PFSK-1 (cell line): ENCODE measurements around the gene USPL1.

Source experiments
- POLR2AphosphoS5 ChIP-seq: IDR thresholded peaks from 2 replicates; pipeline ENCODE4 v1.6.1; 2012; ENCODE audit warnings: low read depth, mild to moderate bottlenecking, control low read depth, low read length, moderate library complexity
- TAF1 ChIP-seq: IDR thresholded peaks from 2 replicates; pipeline ENCODE4 v1.6.1; 2012; ENCODE audit warnings: low read length, control low read depth, borderline replicate concordance; ENCODE audit not compliant: insufficient read depth
- TF ChIP-seq, protein P1 (sequence below), 2 experiments: IDR thresholded peaks; 2 replicates each; pipeline versions ENCODE4 v1.6.1 to v1.8.0; 2011 to 2012; ENCODE audit warnings: low read depth in 2 of 2, low read length in 2 of 2, control low read depth in 1 of 2, inconsistent platforms in 1 of 2, mild to moderate bottlenecking in 1 of 2, moderate library complexity in 1 of 2; ENCODE audit not compliant: insufficient read depth in 1 of 2

DNA sequence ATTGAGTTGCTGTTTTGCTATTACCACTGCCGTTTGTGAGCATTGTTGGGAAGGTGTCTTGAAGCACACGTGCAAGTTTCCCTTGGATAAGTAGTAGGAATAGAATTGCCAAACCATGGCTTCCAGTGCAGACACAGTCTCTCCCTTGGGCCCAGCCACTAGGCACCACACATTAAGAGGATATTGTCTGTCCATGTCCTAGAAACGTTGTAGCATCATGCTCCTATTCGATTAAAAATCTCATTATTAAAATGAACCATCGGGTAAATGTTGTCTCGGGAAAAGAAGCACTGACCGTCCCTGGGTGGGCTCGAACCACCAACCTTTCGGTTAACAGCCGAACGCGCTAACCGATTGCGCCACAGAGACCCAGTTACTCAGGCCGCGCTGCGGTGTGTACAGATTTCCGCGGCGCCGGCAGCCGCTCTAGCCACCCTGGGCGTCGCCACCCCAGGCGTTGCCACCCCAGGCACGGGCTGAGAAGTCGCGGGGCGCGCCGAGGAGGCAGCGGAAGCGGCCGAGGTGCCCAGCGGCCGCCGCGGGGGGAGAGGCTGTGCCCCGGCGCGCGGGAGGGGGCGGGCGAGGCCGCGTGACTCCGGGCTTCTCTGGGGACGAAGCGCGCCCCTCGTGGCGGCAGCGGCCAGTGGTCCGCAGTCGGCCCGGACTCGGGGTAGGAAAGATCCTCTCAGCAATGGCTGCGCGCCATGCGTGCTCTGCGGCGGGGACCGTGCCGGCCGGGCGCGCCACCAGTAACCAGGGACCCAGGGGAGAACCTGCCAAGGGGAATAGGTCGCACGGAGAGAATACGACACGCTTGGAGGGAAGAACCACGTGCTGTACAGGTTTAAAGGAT is 56.2 kb downstream of the USPL1 start:
- TF ChIP-seq TAF1 (no peak), POLR2AphosphoS5 (no peak)
- TF ChIP-seq, protein P1, sequence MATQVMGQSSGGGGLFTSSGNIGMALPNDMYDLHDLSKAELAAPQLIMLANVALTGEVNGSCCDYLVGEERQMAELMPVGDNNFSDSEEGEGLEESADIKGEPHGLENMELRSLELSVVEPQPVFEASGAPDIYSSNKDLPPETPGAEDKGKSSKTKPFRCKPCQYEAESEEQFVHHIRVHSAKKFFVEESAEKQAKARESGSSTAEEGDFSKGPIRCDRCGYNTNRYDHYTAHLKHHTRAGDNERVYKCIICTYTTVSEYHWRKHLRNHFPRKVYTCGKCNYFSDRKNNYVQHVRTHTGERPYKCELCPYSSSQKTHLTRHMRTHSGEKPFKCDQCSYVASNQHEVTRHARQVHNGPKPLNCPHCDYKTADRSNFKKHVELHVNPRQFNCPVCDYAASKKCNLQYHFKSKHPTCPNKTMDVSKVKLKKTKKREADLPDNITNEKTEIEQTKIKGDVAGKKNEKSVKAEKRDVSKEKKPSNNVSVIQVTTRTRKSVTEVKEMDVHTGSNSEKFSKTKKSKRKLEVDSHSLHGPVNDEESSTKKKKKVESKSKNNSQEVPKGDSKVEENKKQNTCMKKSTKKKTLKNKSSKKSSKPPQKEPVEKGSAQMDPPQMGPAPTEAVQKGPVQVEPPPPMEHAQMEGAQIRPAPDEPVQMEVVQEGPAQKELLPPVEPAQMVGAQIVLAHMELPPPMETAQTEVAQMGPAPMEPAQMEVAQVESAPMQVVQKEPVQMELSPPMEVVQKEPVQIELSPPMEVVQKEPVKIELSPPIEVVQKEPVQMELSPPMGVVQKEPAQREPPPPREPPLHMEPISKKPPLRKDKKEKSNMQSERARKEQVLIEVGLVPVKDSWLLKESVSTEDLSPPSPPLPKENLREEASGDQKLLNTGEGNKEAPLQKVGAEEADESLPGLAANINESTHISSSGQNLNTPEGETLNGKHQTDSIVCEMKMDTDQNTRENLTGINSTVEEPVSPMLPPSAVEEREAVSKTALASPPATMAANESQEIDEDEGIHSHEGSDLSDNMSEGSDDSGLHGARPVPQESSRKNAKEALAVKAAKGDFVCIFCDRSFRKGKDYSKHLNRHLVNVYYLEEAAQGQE (IDR thresholded peaks at IDR 0.05; ENCODE audit: insufficient read depth in 1 of 2, low read depth in 2 of 2, low read length in 2 of 2), result no peak
